Activated T-cell treated with anti-CD3 and anti-CD28 coated beads, Interleukin-2, amount 50 U/mL, for 24 hours (primary cell): Measurements from ENCODE around the gene SLC4A5.
A peak's percentile ranks its signal among the peaks of the same experiment; 100 is the strongest.

ENCODE experiments used
- DNase-seq: peaks from one replicate; pipeline ENCODE4 v3.0.0-alpha.2; 2020
- H3K27ac Mint-ChIP-seq: 2 replicates; pipeline ENCODE4 v1.8.0; 2020; ENCODE audit warnings: mild to moderate bottlenecking, mixed read lengths
- H3K27me3 Mint-ChIP-seq: 2 replicates; pipeline ENCODE4 v1.8.0; 2020; ENCODE audit warnings: mixed read lengths
- H3K36me3 Mint-ChIP-seq: 2 replicates; pipeline ENCODE4 v1.8.0; 2020; ENCODE audit warnings: low read depth, mixed read lengths
- H3K4me1 Mint-ChIP-seq: 2 replicates; pipeline ENCODE4 v1.8.0; 2020; ENCODE audit warnings: low read depth, mixed read lengths
- H3K4me3 Mint-ChIP-seq: 2 replicates; pipeline ENCODE4 v1.8.0; 2020; ENCODE audit warnings: mild to moderate bottlenecking, moderate library complexity, mixed read lengths
- H3K9me3 Mint-ChIP-seq: 2 replicates; pipeline ENCODE4 v1.8.0; 2020; ENCODE audit warnings: mixed read lengths

SLC4A5 gene

GRCh38 chr2:74313497-74313896 is 29.7 kb downstream of the SLC4A5 start:
- H3K9me3 Mint-ChIP-seq = no peaks in the 10 kb centered on the region
- H3K27me3 Mint-ChIP-seq = no peaks in the 10 kb centered on the region
- no peak overlapping the region for H3K27ac Mint-ChIP-seq
- H3K36me3 Mint-ChIP-seq = peaks cover 11% of the 10 kb centered on the region
- no peak for DNase-seq
- no peaks in the 10 kb centered on the region for H3K4me1 Mint-ChIP-seq
- no peak overlapping the region for H3K4me3 Mint-ChIP-seq

GRCh38 chr2:74312913-74313312 is 30.3 kb downstream of the SLC4A5 start:
- no peaks in the 10 kb centered on the region for H3K27me3 Mint-ChIP-seq
- no peaks in the 10 kb centered on the region for H3K4me1 Mint-ChIP-seq
- no peaks in the 10 kb centered on the region for H3K9me3 Mint-ChIP-seq
- H3K27ac Mint-ChIP-seq = no peak overlapping the region
- peaks cover 11% of the 10 kb centered on the region for H3K36me3 Mint-ChIP-seq
- H3K4me3 Mint-ChIP-seq = no peak overlapping the region
- DNase-seq = no peak

- H3K36me3 Mint-ChIP-seq = no peaks in the 10 kb centered on the region
- H3K27me3 Mint-ChIP-seq = no peaks in the 10 kb centered on the region
- H3K4me3 Mint-ChIP-seq = no peak overlapping the region
- H3K4me1 Mint-ChIP-seq = peaks cover 7% of the 10 kb centered on the region
- no peak for DNase-seq
- H3K9me3 Mint-ChIP-seq = no peaks in the 10 kb centered on the region
- H3K27ac Mint-ChIP-seq = no peak overlapping the region
These were observed 35.5 kb downstream of the SLC4A5 start for GRCh38 chr2:74307720-74308119.

GRCh38 chr2:74304332-74305148 is 38.7 kb downstream of the SLC4A5 start:
- Mint-ChIP-seq H3K27ac (no peak overlapping the region), H3K4me3 (no peak overlapping the region), H3K36me3 (peaks cover 5% of the 10 kb centered on the region), H3K4me1 (peaks cover 7% of the 10 kb centered on the region), H3K27me3 (no peaks in the 10 kb centered on the region), H3K9me3 (no peaks in the 10 kb centered on the region)
- no peak for DNase-seq

- Mint-ChIP-seq H3K4me3 (no peak overlapping the region), H3K36me3 (peaks cover 11% of the 10 kb centered on the region)
These were observed 40.4 kb downstream of the SLC4A5 start for GRCh38 chr2:74302865-74303264.

GRCh38 chr2:74301262-74301661 is 42.0 kb downstream of the SLC4A5 start:
- Mint-ChIP-seq H3K9me3 (no peaks in the 10 kb centered on the region), H3K27ac (no peak overlapping the region), H3K36me3 (peaks cover 11% of the 10 kb centered on the region), H3K27me3 (no peaks in the 10 kb centered on the region), H3K4me3 (no peak overlapping the region), H3K4me1 (peaks cover 7% of the 10 kb centered on the region)
- DNase-seq = no peak

More at GRCh38 chr2:74302865-74303264, 40.4 kb downstream of the SLC4A5 start:
- peaks cover 7% of the 10 kb centered on the region for H3K4me1 Mint-ChIP-seq
- H3K9me3 Mint-ChIP-seq = no peaks in the 10 kb centered on the region
- no peak for DNase-seq
- H3K27me3 Mint-ChIP-seq = no peaks in the 10 kb centered on the region
- no peak overlapping the region for H3K27ac Mint-ChIP-seq

- H3K27ac Mint-ChIP-seq = no peak overlapping the region
- no peaks in the 10 kb centered on the region for H3K9me3 Mint-ChIP-seq
- H3K27me3 Mint-ChIP-seq = no peaks in the 10 kb centered on the region
These were observed 42.7 kb downstream of the SLC4A5 start for GRCh38 chr2:74300506-74300905.

GRCh38 chr2:74297950-74298349 is 45.3 kb downstream of the SLC4A5 start:
- Mint-ChIP-seq H3K36me3 (peaks cover 11% of the 10 kb centered on the region), H3K27me3 (no peaks in the 10 kb centered on the region), H3K4me1 (no peaks in the 10 kb centered on the region), H3K4me3 (no peak overlapping the region), H3K27ac (no peak overlapping the region), H3K9me3 (no peaks in the 10 kb centered on the region)
- no peak for DNase-seq

More at GRCh38 chr2:74300506-74300905, 42.7 kb downstream of the SLC4A5 start:
- Mint-ChIP-seq H3K36me3 (peaks cover 11% of the 10 kb centered on the region), H3K4me3 (no peak overlapping the region), H3K4me1 (peaks cover 7% of the 10 kb centered on the region)
- no peak for DNase-seq

GRCh38 chr2:74297391-74297790 is 45.8 kb downstream of the SLC4A5 start:
- no peaks in the 10 kb centered on the region for H3K4me1 Mint-ChIP-seq
- H3K36me3 Mint-ChIP-seq = peaks cover 11% of the 10 kb centered on the region
- DNase-seq = no peak
- no peaks in the 10 kb centered on the region for H3K9me3 Mint-ChIP-seq
- H3K27me3 Mint-ChIP-seq = no peaks in the 10 kb centered on the region
- H3K27ac Mint-ChIP-seq = no peak overlapping the region
- H3K4me3 Mint-ChIP-seq = no peak overlapping the region

GRCh38 chr2:74293191-74293991 is 49.8 kb downstream of the SLC4A5 start:
- H3K4me3 Mint-ChIP-seq = no peak overlapping the region
- no peaks in the 10 kb centered on the region for H3K27me3 Mint-ChIP-seq
- H3K36me3 Mint-ChIP-seq = peaks cover 3% of the 10 kb centered on the region
- peaks cover 19% of the 10 kb centered on the region for H3K4me1 Mint-ChIP-seq
- peak overlapping the region; percentile 6 for H3K27ac Mint-ChIP-seq
- no peaks in the 10 kb centered on the region for H3K9me3 Mint-ChIP-seq
- no peak for DNase-seq

GRCh38 chr2:74292751-74293150 is 50.5 kb downstream of the SLC4A5 start:
- no peak for DNase-seq
- peaks cover 19% of the 10 kb centered on the region for H3K4me1 Mint-ChIP-seq
- H3K9me3 Mint-ChIP-seq = no peaks in the 10 kb centered on the region
- no peak overlapping the region for H3K4me3 Mint-ChIP-seq
- no peak overlapping the region for H3K27ac Mint-ChIP-seq
- no peaks in the 10 kb centered on the region for H3K27me3 Mint-ChIP-seq
- no peaks in the 10 kb centered on the region for H3K36me3 Mint-ChIP-seq

GRCh38 chr2:74291886-74292621 is 51.2 kb downstream of the SLC4A5 start:
- Mint-ChIP-seq H3K27me3 (no peaks in the 10 kb centered on the region), H3K9me3 (no peaks in the 10 kb centered on the region), H3K27ac (no peak overlapping the region), H3K4me1 (peaks cover 19% of the 10 kb centered on the region), H3K36me3 (no peaks in the 10 kb centered on the region), H3K4me3 (no peak overlapping the region)
- DNase-seq = no peak

GRCh38 chr2:74291218-74291544 is 52.0 kb downstream of the SLC4A5 start:
- no peak for DNase-seq
- no peaks in the 10 kb centered on the region for H3K9me3 Mint-ChIP-seq
- H3K27ac Mint-ChIP-seq = peak overlapping the region; percentile 79
- no peaks in the 10 kb centered on the region for H3K27me3 Mint-ChIP-seq
- H3K4me3 Mint-ChIP-seq = no peak overlapping the region
- peaks cover 19% of the 10 kb centered on the region for H3K4me1 Mint-ChIP-seq
- no peaks in the 10 kb centered on the region for H3K36me3 Mint-ChIP-seq

- H3K27ac Mint-ChIP-seq = peak overlapping the region; percentile 79
- H3K9me3 Mint-ChIP-seq = no peaks in the 10 kb centered on the region
- H3K4me3 Mint-ChIP-seq = no peak overlapping the region
- no peaks in the 10 kb centered on the region for H3K27me3 Mint-ChIP-seq
- DNase-seq = peak; percentile 59
- H3K36me3 Mint-ChIP-seq = no peaks in the 10 kb centered on the region
- peaks cover 19% of the 10 kb centered on the region for H3K4me1 Mint-ChIP-seq
These were observed 52.6 kb downstream of the SLC4A5 start for GRCh38 chr2:74290466-74291217.
